B cell (primary cell): Measurements from ENCODE around the gene CST7.

ENCODE experiments used
- EZH2 ChIP-seq: IDR thresholded peaks from 2 replicates; pipeline ENCODE4 v1.6.1; 2012; ENCODE audit warnings: borderline replicate concordance, low read depth, mild to moderate bottlenecking, moderate library complexity, low read length; ENCODE audit not compliant: insufficient read depth, poor library complexity, severe bottlenecking
- TF ChIP-seq, protein P1 (sequence below): fragments of 200-600 bp; IDR thresholded peaks from one replicate; pipeline ENCODE4 v1.8.0; 2022; ENCODE audit warnings: antibody characterized with exemption, mild to moderate bottlenecking

DNA sequence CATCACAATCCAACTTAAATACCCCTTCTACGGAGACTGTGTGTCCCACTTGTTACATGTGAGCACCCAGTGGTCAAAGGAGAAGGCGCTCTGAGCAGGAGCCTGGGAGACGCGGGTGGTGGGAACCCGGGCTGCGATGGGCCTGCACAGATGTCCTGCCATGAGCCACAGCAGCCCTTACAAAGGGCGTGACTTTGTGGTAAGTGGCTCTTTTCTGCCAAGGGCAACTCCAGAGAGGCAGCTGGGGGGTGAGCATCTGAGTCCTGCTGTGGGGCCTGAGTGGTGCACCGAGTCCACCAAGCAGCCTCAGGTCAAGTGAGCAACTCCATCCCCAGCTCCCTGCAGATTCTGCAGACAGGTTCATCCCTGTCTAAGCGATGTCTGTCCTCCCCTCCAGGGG lies 33.6 kb upstream of the CST7 start:
- TF ChIP-seq, protein P1, sequence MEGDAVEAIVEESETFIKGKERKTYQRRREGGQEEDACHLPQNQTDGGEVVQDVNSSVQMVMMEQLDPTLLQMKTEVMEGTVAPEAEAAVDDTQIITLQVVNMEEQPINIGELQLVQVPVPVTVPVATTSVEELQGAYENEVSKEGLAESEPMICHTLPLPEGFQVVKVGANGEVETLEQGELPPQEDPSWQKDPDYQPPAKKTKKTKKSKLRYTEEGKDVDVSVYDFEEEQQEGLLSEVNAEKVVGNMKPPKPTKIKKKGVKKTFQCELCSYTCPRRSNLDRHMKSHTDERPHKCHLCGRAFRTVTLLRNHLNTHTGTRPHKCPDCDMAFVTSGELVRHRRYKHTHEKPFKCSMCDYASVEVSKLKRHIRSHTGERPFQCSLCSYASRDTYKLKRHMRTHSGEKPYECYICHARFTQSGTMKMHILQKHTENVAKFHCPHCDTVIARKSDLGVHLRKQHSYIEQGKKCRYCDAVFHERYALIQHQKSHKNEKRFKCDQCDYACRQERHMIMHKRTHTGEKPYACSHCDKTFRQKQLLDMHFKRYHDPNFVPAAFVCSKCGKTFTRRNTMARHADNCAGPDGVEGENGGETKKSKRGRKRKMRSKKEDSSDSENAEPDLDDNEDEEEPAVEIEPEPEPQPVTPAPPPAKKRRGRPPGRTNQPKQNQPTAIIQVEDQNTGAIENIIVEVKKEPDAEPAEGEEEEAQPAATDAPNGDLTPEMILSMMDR = no peak
- no peak for TF ChIP-seq EZH2
